CD4-positive, alpha-beta T cell treated with Interleukin-10 for 1 hour (primary cell): Measurements from ENCODE around the gene SINHCAF.
A peak's percentile ranks its signal among the peaks of the same experiment; 100 is the strongest.

Experiments used
- DNase-seq: peaks from one replicate; pipeline ENCODE4 v3.0.0-alpha.2; 2020

Gene SINHCAF

GRCh38 chr12:31331242-31331641, 5.3 kb upstream of the SINHCAF start:
- no peak for DNase-seq

- DNase-seq, result no peak
These were observed 1.0 kb upstream of the SINHCAF start for GRCh38 chr12:31326736-31327659.

- no peak for DNase-seq
These were observed 450 bp downstream of the SINHCAF start for GRCh38 chr12:31325524-31325875.

- DNase-seq, result peak; percentile 45
These were observed 966 bp downstream of the SINHCAF start for GRCh38 chr12:31324845-31325523.

- DNase-seq, result peak; percentile 84
These were observed 1.7 kb downstream of the SINHCAF start for GRCh38 chr12:31324116-31324844.

GRCh38 chr12:31323391-31324115, 2.4 kb downstream of the SINHCAF start:
- peak; percentile 83 for DNase-seq

- DNase-seq, result peak; percentile 17
These were observed 3.1 kb downstream of the SINHCAF start for GRCh38 chr12:31322801-31323207.

GRCh38 chr12:31321897-31322228, 4.1 kb downstream of the SINHCAF start:
- no peak for DNase-seq

- no peak for DNase-seq
These were observed 4.6 kb downstream of the SINHCAF start for GRCh38 chr12:31321186-31321896.

GRCh38 chr12:31318657-31319269, 7.2 kb downstream of the SINHCAF start:
- no peak for DNase-seq

- DNase-seq, result peak; percentile 27
These were observed 8.2 kb downstream of the SINHCAF start for GRCh38 chr12:31317471-31318395.

- DNase-seq, result no peak
These were observed 9.1 kb downstream of the SINHCAF start for GRCh38 chr12:31316891-31317290.

GRCh38 chr12:31315784-31316465, 10.0 kb downstream of the SINHCAF start:
- DNase-seq, result no peak

GRCh38 chr12:31315044-31315715, 10.8 kb downstream of the SINHCAF start:
- no peak for DNase-seq

- DNase-seq, result no peak
These were observed 13.5 kb downstream of the SINHCAF start for GRCh38 chr12:31312431-31312830.

GRCh38 chr12:31311634-31312258, 14.2 kb downstream of the SINHCAF start:
- DNase-seq, result no peak

- DNase-seq, result no peak
These were observed 15.5 kb downstream of the SINHCAF start for GRCh38 chr12:31310488-31310887.

- no peak for DNase-seq
These were observed 16.7 kb downstream of the SINHCAF start for GRCh38 chr12:31309279-31309678.

- no peak for DNase-seq
These were observed 17.8 kb downstream of the SINHCAF start for GRCh38 chr12:31308116-31308515.
